ENCODE data around the gene IFIT3. TPM values are rescaled to one million over a fixed set of nuclear protein-coding genes. Genes with fewer than 3 reads are reported as not detected.

IFIT3 gene
- polyA plus RNA-seq, 1 of the 3 experiments (the other 2 are of a cell fraction): 3.2 TPM

DNA sequence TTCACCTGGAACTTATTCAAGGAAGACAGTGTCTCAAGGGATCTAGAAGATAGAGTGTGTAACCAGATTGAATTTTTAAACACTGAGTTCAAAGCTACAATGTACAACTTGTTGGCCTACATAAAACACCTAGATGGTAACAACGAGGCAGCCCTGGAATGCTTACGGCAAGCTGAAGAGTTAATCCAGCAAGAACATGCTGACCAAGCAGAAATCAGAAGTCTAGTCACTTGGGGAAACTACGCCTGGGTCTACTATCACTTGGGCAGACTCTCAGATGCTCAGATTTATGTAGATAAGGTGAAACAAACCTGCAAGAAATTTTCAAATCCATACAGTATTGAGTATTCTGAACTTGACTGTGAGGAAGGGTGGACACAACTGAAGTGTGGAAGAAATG lies 10.9 kb downstream of the IFIT3 start (continued):
- TF ChIP-seq RXRA (IDR thresholded peaks at IDR 0.05; ENCODE audit: borderline replicate concordance, low read depth): no peak
- TF ChIP-seq RAD21 (IDR thresholded peaks at IDR 0.05; ENCODE audit: low read length): no peak
- TF ChIP-seq, protein P1, sequence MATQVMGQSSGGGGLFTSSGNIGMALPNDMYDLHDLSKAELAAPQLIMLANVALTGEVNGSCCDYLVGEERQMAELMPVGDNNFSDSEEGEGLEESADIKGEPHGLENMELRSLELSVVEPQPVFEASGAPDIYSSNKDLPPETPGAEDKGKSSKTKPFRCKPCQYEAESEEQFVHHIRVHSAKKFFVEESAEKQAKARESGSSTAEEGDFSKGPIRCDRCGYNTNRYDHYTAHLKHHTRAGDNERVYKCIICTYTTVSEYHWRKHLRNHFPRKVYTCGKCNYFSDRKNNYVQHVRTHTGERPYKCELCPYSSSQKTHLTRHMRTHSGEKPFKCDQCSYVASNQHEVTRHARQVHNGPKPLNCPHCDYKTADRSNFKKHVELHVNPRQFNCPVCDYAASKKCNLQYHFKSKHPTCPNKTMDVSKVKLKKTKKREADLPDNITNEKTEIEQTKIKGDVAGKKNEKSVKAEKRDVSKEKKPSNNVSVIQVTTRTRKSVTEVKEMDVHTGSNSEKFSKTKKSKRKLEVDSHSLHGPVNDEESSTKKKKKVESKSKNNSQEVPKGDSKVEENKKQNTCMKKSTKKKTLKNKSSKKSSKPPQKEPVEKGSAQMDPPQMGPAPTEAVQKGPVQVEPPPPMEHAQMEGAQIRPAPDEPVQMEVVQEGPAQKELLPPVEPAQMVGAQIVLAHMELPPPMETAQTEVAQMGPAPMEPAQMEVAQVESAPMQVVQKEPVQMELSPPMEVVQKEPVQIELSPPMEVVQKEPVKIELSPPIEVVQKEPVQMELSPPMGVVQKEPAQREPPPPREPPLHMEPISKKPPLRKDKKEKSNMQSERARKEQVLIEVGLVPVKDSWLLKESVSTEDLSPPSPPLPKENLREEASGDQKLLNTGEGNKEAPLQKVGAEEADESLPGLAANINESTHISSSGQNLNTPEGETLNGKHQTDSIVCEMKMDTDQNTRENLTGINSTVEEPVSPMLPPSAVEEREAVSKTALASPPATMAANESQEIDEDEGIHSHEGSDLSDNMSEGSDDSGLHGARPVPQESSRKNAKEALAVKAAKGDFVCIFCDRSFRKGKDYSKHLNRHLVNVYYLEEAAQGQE (IDR thresholded peaks at IDR 0.05; ENCODE audit: low read depth, low read length): no peak

DNA sequence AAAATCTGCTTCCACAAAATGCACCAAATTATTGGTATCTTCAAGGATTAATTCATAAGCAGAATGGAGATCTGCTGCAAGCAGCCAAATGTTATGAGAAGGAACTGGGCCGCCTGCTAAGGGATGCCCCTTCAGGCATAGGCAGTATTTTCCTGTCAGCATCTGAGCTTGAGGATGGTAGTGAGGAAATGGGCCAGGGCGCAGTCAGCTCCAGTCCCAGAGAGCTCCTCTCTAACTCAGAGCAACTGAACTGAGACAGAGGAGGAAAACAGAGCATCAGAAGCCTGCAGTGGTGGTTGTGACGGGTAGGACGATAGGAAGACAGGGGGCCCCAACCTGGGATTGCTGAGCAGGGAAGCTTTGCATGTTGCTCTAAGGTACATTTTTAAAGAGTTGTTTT lies 12.1 kb downstream of the IFIT3 start:
- no peaks in the 10 kb centered on the region for H3K27me3 ChIP-seq (ENCODE audit: insufficient read depth)
- peaks cover 6% of the 10 kb centered on the region for H3F3A ChIP-seq (replicated peaks; ENCODE audit: insufficient read depth)
- no peak overlapping the region for H2AFZ ChIP-seq (ENCODE audit: low read depth)
- no peak overlapping the region for H3K27ac ChIP-seq (ENCODE audit: low read depth in 2 of 2, low read length in 1 of 2)
- H4K20me1 ChIP-seq (ENCODE audit: insufficient read depth): no peaks in the 10 kb centered on the region
- 86% methylated on average over 4 of the region's 4 CpGs for WGBS (ENCODE audit: low lambda C conversion rate)
- H3K9ac ChIP-seq: no peak overlapping the region
- H3K9me3 ChIP-seq: no peaks in the 10 kb centered on the region
- POLR2A ChIA-PET: no interaction called here
- DNase-seq: no peak
- peaks cover 19% of the 10 kb centered on the region; the same call in 1 of the 2 replicates for H3K79me2 ChIP-seq (ENCODE audit: insufficient read depth)
- H3K9me2 ChIP-seq: no peaks in the 10 kb centered on the region
- no peak overlapping the region for H3K4me2 ChIP-seq
- no peak overlapping the region for H3K4me3 ChIP-seq (ENCODE audit: low read depth in 2 of 2, low read length in 1 of 2)
- H3K36me3 ChIP-seq (replicated peaks in 1 of 2; ENCODE audit: control insufficient read depth in 1 of 2, insufficient read depth in 2 of 2, low read length in 1 of 2): peaks cover 9 to 17% of the 10 kb centered on the region in 2 experiments
- peaks cover 7 to 11% of the 10 kb centered on the region in 2 experiments; a peak in 3 of 4 replicates for H3K4me1 ChIP-seq (ENCODE audit: control insufficient read depth in 1 of 2, insufficient read depth in 2 of 2, low read depth in 1 of 2, low read length in 1 of 2)
- TF ChIP-seq, protein P2, sequence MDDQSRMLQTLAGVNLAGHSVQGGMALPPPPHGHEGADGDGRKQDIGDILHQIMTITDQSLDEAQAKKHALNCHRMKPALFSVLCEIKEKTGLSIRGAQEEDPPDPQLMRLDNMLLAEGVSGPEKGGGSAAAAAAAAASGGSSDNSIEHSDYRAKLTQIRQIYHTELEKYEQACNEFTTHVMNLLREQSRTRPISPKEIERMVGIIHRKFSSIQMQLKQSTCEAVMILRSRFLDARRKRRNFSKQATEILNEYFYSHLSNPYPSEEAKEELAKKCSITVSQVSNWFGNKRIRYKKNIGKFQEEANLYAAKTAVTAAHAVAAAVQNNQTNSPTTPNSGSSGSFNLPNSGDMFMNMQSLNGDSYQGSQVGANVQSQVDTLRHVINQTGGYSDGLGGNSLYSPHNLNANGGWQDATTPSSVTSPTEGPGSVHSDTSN (IDR thresholded peaks at IDR 0.05): no peak
- TF ChIP-seq MEF2A (IDR thresholded peaks at IDR 0.05; ENCODE audit: borderline replicate concordance, low read depth) (no peak), RFX5 (IDR thresholded peaks at IDR 0.05; ENCODE audit: low read length) (no peak), SMC3 (IDR thresholded peaks at IDR 0.05; ENCODE audit: low read depth, low read length) (no peak), RCOR1 (IDR thresholded peaks at IDR 0.05; ENCODE audit: low read length) (no peak), RXRA (IDR thresholded peaks at IDR 0.05; ENCODE audit: borderline replicate concordance, low read depth) (no peak), EZH2phosphoT487 (IDR thresholded peaks at IDR 0.05; ENCODE audit: borderline replicate concordance, low read depth) (no peak), SIN3A (IDR thresholded peaks at IDR 0.05; ENCODE audit: borderline replicate concordance, low read depth, low read length) (no peak), NFIC (IDR thresholded peaks at IDR 0.05; ENCODE audit: borderline replicate concordance) (no peak), MXI1 (IDR thresholded peaks at IDR 0.05; ENCODE audit: low read depth, low read length) (no peak), POLR2AphosphoS5 (IDR thresholded peaks at IDR 0.05; ENCODE audit: low read depth, low read length) (no peak)
- TF ChIP-seq, protein P3, sequence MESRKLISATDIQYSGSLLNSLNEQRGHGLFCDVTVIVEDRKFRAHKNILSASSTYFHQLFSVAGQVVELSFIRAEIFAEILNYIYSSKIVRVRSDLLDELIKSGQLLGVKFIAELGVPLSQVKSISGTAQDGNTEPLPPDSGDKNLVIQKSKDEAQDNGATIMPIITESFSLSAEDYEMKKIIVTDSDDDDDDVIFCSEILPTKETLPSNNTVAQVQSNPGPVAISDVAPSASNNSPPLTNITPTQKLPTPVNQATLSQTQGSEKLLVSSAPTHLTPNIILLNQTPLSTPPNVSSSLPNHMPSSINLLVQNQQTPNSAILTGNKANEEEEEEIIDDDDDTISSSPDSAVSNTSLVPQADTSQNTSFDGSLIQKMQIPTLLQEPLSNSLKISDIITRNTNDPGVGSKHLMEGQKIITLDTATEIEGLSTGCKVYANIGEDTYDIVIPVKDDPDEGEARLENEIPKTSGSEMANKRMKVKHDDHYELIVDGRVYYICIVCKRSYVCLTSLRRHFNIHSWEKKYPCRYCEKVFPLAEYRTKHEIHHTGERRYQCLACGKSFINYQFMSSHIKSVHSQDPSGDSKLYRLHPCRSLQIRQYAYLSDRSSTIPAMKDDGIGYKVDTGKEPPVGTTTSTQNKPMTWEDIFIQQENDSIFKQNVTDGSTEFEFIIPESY (IDR thresholded peaks at IDR 0.05; ENCODE audit: borderline replicate concordance, low read depth): no peak
- TF ChIP-seq, protein P4, sequence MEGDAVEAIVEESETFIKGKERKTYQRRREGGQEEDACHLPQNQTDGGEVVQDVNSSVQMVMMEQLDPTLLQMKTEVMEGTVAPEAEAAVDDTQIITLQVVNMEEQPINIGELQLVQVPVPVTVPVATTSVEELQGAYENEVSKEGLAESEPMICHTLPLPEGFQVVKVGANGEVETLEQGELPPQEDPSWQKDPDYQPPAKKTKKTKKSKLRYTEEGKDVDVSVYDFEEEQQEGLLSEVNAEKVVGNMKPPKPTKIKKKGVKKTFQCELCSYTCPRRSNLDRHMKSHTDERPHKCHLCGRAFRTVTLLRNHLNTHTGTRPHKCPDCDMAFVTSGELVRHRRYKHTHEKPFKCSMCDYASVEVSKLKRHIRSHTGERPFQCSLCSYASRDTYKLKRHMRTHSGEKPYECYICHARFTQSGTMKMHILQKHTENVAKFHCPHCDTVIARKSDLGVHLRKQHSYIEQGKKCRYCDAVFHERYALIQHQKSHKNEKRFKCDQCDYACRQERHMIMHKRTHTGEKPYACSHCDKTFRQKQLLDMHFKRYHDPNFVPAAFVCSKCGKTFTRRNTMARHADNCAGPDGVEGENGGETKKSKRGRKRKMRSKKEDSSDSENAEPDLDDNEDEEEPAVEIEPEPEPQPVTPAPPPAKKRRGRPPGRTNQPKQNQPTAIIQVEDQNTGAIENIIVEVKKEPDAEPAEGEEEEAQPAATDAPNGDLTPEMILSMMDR (IDR thresholded peaks at IDR 0.05): no peak
- CTCF ChIA-PET: interaction anchor here (1.1 to 1.7 kb wide), 2 partner anchors 9 to 29 kb away, joined by 3 to 5 read pairs; no protein-coding TSS in a partner anchor

Data from SK-N-SH (cell line).